Measurements from ENCODE around the gene MALT1. TPM values are rescaled to one million over a fixed set of nuclear protein-coding genes. Genes with fewer than 3 reads are reported as not detected.
"Not testable (repeated sequence)": the region's sequence is repeated elsewhere in the genome, so short reads cannot be mapped to it uniquely, and the experiment has no call there.

MALT1 gene
- total RNA-seq, 6 experiments from 2014 or later, result 9.2 to 16.0 (median 10.2) TPM

DNA sequence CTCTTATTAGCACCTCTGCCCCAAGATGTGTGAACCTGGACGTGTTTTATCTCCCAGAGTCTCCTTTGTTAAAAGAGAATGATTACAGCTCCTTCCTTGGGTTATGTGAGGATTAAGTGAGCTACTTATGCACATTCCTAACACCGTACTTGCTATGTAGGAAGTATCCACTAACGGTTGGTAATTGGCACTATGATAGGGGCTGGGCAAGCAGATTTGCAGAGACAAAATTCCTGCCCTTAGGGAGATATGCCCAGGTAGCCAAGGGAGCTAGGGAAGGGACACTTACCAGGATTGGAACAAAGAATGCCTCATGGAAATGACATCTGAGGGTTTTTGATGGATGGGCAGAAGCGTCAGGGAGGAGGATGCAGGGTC lies 30.8 kb upstream of the MALT1 start:
- 79% methylated on average over 4 of the region's 4 CpGs for WGBS (ENCODE audit: insufficient coverage, low coverage, low lambda C conversion rate, missing lambda C conversion rate)
- H3K36me3 ChIP-seq, result no peaks in the 10 kb centered on the region
- H3K4me1 ChIP-seq, result no peaks in the 10 kb centered on the region
- ATAC-seq (no peak), DNase-seq (no peak)
- H3K27ac ChIP-seq, result no peak overlapping the region
- no peak for TF ChIP-seq CTCF (IDR thresholded peaks at IDR 0.05)
- TF ChIP-seq POLR2A (IDR thresholded peaks at IDR 0.05), result no peak
- intact Hi-C loops (cut with DNase I), result no loop called here
- H3K27me3 ChIP-seq, result no peaks in the 10 kb centered on the region
- no peaks in the 10 kb centered on the region for H3K9me3 ChIP-seq
- H3K4me3 ChIP-seq, result no peak overlapping the region

DNA sequence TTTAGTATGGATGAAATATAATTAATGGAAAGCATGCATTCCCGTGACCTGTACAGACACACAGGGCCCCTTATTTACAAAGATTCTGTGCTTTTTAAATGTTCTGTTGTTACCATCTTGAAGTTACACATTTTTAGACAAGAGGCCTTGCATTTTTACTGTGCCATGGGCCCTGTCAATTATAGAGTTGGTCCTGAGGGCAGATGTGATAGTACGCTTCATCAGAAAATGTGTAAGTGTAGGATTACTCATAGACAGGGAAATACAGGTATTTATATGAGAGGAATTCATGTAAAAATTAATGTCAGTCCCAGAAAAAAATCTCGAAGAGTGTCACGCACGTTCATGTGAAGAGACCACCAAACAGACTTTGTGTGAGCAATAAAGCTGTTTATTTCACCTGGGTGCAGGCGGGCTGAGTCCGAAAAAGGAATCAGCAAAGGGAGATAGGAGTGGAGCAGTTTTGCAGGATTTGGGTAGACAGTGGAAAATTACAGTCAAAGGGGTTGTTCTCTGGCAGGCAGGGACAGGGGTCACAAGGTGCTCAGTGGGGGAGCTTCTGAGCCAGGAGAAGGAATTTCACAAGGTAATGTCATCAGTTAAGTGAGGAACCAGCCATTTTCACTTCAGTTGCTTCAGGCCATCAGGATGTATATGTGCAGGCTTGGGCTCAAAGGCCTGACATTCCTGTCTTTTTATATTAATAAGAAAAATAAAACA lies 30.2 kb upstream of the MALT1 start:
- Histone ChIP-seq H3K4me3 (no peak overlapping the region), H3K27ac (no peak overlapping the region), H3K27me3 (no peaks in the 10 kb centered on the region), H3K9me3 (no peaks in the 10 kb centered on the region), H3K36me3 (no peaks in the 10 kb centered on the region), H3K4me1 (no peaks in the 10 kb centered on the region)
- 89% methylated on average over 7 of the region's 7 CpGs for WGBS (ENCODE audit: insufficient coverage, low coverage, low lambda C conversion rate, missing lambda C conversion rate)
- DNase-seq (no peak), ATAC-seq (no peak)
- TF ChIP-seq CTCF (IDR thresholded peaks at IDR 0.05) (no peak), POLR2A (IDR thresholded peaks at IDR 0.05) (no peak)
- intact Hi-C loops (cut with DNase I), result no loop called here

- H3K27me3 ChIP-seq; H3K27ac ChIP-seq; H3K4me3 ChIP-seq; intact Hi-C loops (cut with DNase I); DNase-seq; H3K4me1 ChIP-seq; H3K36me3 ChIP-seq; ATAC-seq; H3K9me3 ChIP-seq: not testable (repeated sequence)
- WGBS (ENCODE audit: insufficient coverage, low coverage, low lambda C conversion rate, missing lambda C conversion rate), result 81% methylated on average over 6 of the region's 6 CpGs
These were observed 27.7 kb upstream of the MALT1 start for GRCh38 chr18:58643557-58643956.

DNA sequence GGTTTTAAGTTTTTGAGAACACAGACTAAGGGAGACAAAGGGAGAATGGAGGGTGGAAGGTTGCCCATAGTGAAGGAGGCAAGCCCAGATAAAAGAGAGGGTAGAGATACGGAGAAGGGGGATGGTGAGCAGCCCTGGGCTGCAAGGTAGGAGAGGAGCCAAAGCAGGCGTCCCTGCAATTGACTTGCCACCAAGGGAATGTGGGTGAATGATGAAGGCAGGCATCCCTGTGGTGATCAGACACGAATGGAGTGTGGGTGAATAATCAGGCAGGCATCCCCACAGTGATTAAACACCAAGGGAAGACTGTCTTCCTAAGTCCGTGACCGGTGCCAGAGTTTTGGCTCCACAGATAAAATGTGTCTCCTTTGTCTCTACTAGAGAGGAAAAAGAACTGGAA lies 25.9 kb upstream of the MALT1 start:
- intact Hi-C loops (cut with DNase I), result no loop called here
- Histone ChIP-seq H3K27ac (no peak overlapping the region), H3K36me3 (no peaks in the 10 kb centered on the region), H3K4me3 (no peak overlapping the region), H3K27me3 (no peaks in the 10 kb centered on the region), H3K4me1 (no peaks in the 10 kb centered on the region), H3K9me3 (no peaks in the 10 kb centered on the region)
- 66% methylated on average over 5 of the region's 5 CpGs for WGBS (ENCODE audit: insufficient coverage, low coverage, low lambda C conversion rate, missing lambda C conversion rate)
- ATAC-seq, result no peak
- no peak for TF ChIP-seq CTCF (IDR thresholded peaks at IDR 0.05)
- no peak for TF ChIP-seq POLR2A (IDR thresholded peaks at IDR 0.05)
- no peak for DNase-seq

GRCh38 chr18:58646334-58646862 lies 24.9 kb upstream of the MALT1 start:
- 59% methylated on average over 2 of the region's 4 CpGs for WGBS (ENCODE audit: insufficient coverage, low coverage, low lambda C conversion rate, missing lambda C conversion rate)
- Histone ChIP-seq H3K4me3 (no peak overlapping the region), H3K9me3 (no peaks in the 10 kb centered on the region), H3K36me3 (no peaks in the 10 kb centered on the region), H3K27ac (no peak overlapping the region), H3K27me3 (no peaks in the 10 kb centered on the region), H3K4me1 (no peaks in the 10 kb centered on the region)
- TF ChIP-seq CTCF (IDR thresholded peaks at IDR 0.05), result no peak
- TF ChIP-seq POLR2A (IDR thresholded peaks at IDR 0.05), result no peak
- ATAC-seq, result no peak
- intact Hi-C loops (cut with DNase I), result no loop called here
- no peak for DNase-seq
